AG04450 (cell line): ENCODE measurements around the gene MCCC2. TPM values are rescaled to one million over a fixed set of nuclear protein-coding genes. Genes with fewer than 3 reads are reported as not detected.

ENCODE experiments used
- CTCF ChIA-PET: fragments of 300-600, 350-600 bp; formaldehyde crosslinking; extraction: SDS; loops from one replicate; lab custom pipeline; 2022; ENCODE audit warnings: antibody characterized with exemption, inconsistent platforms; lab: Charles Lee
- POLR2A ChIA-PET: fragments of 350-600 bp; formaldehyde crosslinking; extraction: SDS; loops from one replicate; lab custom pipeline; 2021; ENCODE audit warnings: antibody characterized with exemption, inconsistent platforms; lab: Yijun Ruan, JAX
- DNase-seq: peaks from one replicate; pipeline ENCODE4 v3.0.0-alpha.2; 2011; ENCODE audit warnings: low read depth, low spot score
- H3K27ac ChIP-seq: one replicate; pipeline ENCODE4 v1.5.1; 2012; ENCODE audit warnings: low read depth, low read length, control low read depth
- H3K27me3 ChIP-seq: one replicate; pipeline ENCODE4 v1.6.0; 2012; ENCODE audit warnings: low read length; ENCODE audit not compliant: control insufficient read depth, insufficient read depth
- H3K4me3 ChIP-seq: 2 replicates; pipeline ENCODE4 v1.5.1; 2011; ENCODE audit warnings: mild to moderate bottlenecking, low read depth, low read length, control low read depth
- H3K9me3 ChIP-seq: 2 replicates; pipeline ENCODE4 v1.5.1; 2012; ENCODE audit warnings: low read length; ENCODE audit not compliant: control insufficient read depth, insufficient read depth
- CTCF ChIP-seq: IDR thresholded peaks from 2 replicates; pipeline ENCODE4 v1.5.1; 2011; ENCODE audit warnings: low read depth, low read length, control low read depth, inconsistent platforms
- polyA plus RNA-seq: library from polyadenylated mRNA; depleted of rRNA; stranded (reverse); fragments of >200 nt; gene quantifications from 2 replicates; pipeline ENCODE4 v1.2.3, GENCODE V29; 2011

The MCCC2 gene
- polyA plus RNA-seq, 1 experiment: 30.7 TPM

- POLR2A ChIA-PET: no interaction called here
- H3K27me3 ChIP-seq: no peaks in the 10 kb centered on the region
- CTCF ChIA-PET: interaction anchor here (6.3 kb wide), 1 partner anchor 11 kb away, joined by 48 read pairs; no protein-coding TSS in a partner anchor
- DNase-seq: no peak
- no peak overlapping the region for H3K4me3 ChIP-seq
- no peak for TF ChIP-seq CTCF
- H3K27ac ChIP-seq: no peak overlapping the region
- H3K9me3 ChIP-seq: no peaks in the 10 kb centered on the region
Observed at GRCh38 chr5:71589903-71590302, 2.8 kb downstream of the MCCC2 start.

- ChIA-PET POLR2A (interaction anchor here (0.7 kb wide), 1 partner anchor 98 kb away, joined by 4 read pairs; no protein-coding TSS in a partner anchor), CTCF (interaction anchor here (0.8 to 6.3 kb wide), 2 partner anchors 10 to 58 kb away, joined by 6 to 48 read pairs; no protein-coding TSS in a partner anchor)
- no peak for TF ChIP-seq CTCF
- H3K27me3 ChIP-seq: no peaks in the 10 kb centered on the region
- H3K4me3 ChIP-seq: no peak overlapping the region
- no peak overlapping the region for H3K27ac ChIP-seq
- no peaks in the 10 kb centered on the region for H3K9me3 ChIP-seq
- DNase-seq: no peak
Observed at GRCh38 chr5:71591100-71591499, 4.0 kb downstream of the MCCC2 start.

- POLR2A ChIA-PET: no interaction called here
- CTCF ChIA-PET: no interaction called here
- no peak for TF ChIP-seq CTCF
Observed at GRCh38 chr5:71596169-71596568, 9.0 kb downstream of the MCCC2 start.

GRCh38 chr5:71597001-71597400, 9.9 kb downstream of the MCCC2 start:
- H3K4me3 ChIP-seq: no peak overlapping the region
- H3K27ac ChIP-seq: no peak overlapping the region
- ChIA-PET POLR2A (no interaction called here), CTCF (no interaction called here)
- H3K27me3 ChIP-seq: no peaks in the 10 kb centered on the region
- no peak for DNase-seq
- H3K9me3 ChIP-seq: no peaks in the 10 kb centered on the region
- no peak for TF ChIP-seq CTCF

More at GRCh38 chr5:71596169-71596568, 9.0 kb downstream of the MCCC2 start:
- Histone ChIP-seq H3K4me3 (no peak overlapping the region), H3K9me3 (no peaks in the 10 kb centered on the region), H3K27ac (no peak overlapping the region), H3K27me3 (no peaks in the 10 kb centered on the region)
- DNase-seq: no peak

- TF ChIP-seq CTCF: no peak
- CTCF ChIA-PET: interaction anchor here (0.5 to 2.3 kb wide), 18 partner anchors 11 to 157 kb away, joined by 3 to 48 read pairs (median 4); partner anchors contain the start of genes BDP1 and MCCC2
- peak overlapping the region; percentile 65 for H3K27ac ChIP-seq
- H3K4me3 ChIP-seq: no peak overlapping the region
- POLR2A ChIA-PET: interaction anchor here (1.0 kb wide), 1 partner anchor 41 kb away, joined by 3 read pairs; no protein-coding TSS in a partner anchor
- no peak for DNase-seq
- no peaks in the 10 kb centered on the region for H3K27me3 ChIP-seq
- no peaks in the 10 kb centered on the region for H3K9me3 ChIP-seq
Observed at GRCh38 chr5:71600783-71601182, 13.6 kb downstream of the MCCC2 start.
